ENCODE measurements around the gene PPY. TPM values are rescaled to one million over a fixed set of nuclear protein-coding genes. Genes with fewer than 3 reads are reported as not detected.
"Not testable (repeated sequence)": the region's sequence is repeated elsewhere in the genome, so short reads cannot be mapped to it uniquely, and the experiment has no call there.

Gene PPY
- total RNA-seq, 1 donor from 2014 or later, result not detected

GRCh38 chr17:43898446-43898845 is 43.8 kb downstream of the PPY start:
- H3K4me3 Mint-ChIP-seq (ENCODE audit: unreplicated experiment), result no peak overlapping the region
- DNase-seq, result no peak
- no peak for TF ChIP-seq CTCF (IDR thresholded peaks at IDR 0.05; ENCODE audit: partially characterized antibody, unreplicated experiment)
- H3K27me3 Mint-ChIP-seq (ENCODE audit: unreplicated experiment), result peaks cover 1% of the 10 kb centered on the region
- H3K9me3 Mint-ChIP-seq (ENCODE audit: unreplicated experiment), result peaks cover 6% of the 10 kb centered on the region
- H3K4me1 Mint-ChIP-seq (ENCODE audit: low read depth, unreplicated experiment), result peaks cover 16% of the 10 kb centered on the region
- H3K36me3 Mint-ChIP-seq (ENCODE audit: unreplicated experiment), result no peaks in the 10 kb centered on the region
- no peak overlapping the region for H3K27ac Mint-ChIP-seq (ENCODE audit: unreplicated experiment)

GRCh38 chr17:43897831-43898230 is 44.4 kb downstream of the PPY start:
- Mint-ChIP-seq H3K27me3 (ENCODE audit: unreplicated experiment) (peaks cover 1% of the 10 kb centered on the region), H3K9me3 (ENCODE audit: unreplicated experiment) (peaks cover 6% of the 10 kb centered on the region), H3K4me3 (ENCODE audit: unreplicated experiment) (no peak overlapping the region), H3K27ac (ENCODE audit: unreplicated experiment) (no peak overlapping the region), H3K4me1 (ENCODE audit: low read depth, unreplicated experiment) (peaks cover 16% of the 10 kb centered on the region), H3K36me3 (ENCODE audit: unreplicated experiment) (no peaks in the 10 kb centered on the region)
- no peak for DNase-seq
- TF ChIP-seq CTCF (IDR thresholded peaks at IDR 0.05; ENCODE audit: partially characterized antibody, unreplicated experiment), result no peak

- H3K36me3 Mint-ChIP-seq (ENCODE audit: unreplicated experiment); H3K4me3 Mint-ChIP-seq (ENCODE audit: unreplicated experiment); H3K27ac Mint-ChIP-seq (ENCODE audit: unreplicated experiment); H3K4me1 Mint-ChIP-seq (ENCODE audit: low read depth, unreplicated experiment); DNase-seq; H3K9me3 Mint-ChIP-seq (ENCODE audit: unreplicated experiment); H3K27me3 Mint-ChIP-seq (ENCODE audit: unreplicated experiment): not testable (repeated sequence)
These were observed 47.8 kb downstream of the PPY start for GRCh38 chr17:43894494-43894893.

GRCh38 chr17:43892647-43892952 is 49.7 kb downstream of the PPY start:
- peaks cover 7% of the 10 kb centered on the region for H3K9me3 Mint-ChIP-seq (ENCODE audit: unreplicated experiment)
- DNase-seq, result no peak
- peaks cover 6% of the 10 kb centered on the region for H3K4me1 Mint-ChIP-seq (ENCODE audit: low read depth, unreplicated experiment)
- no peak overlapping the region for H3K27ac Mint-ChIP-seq (ENCODE audit: unreplicated experiment)
- H3K4me3 Mint-ChIP-seq (ENCODE audit: unreplicated experiment), result no peak overlapping the region
- no peak for TF ChIP-seq CTCF (IDR thresholded peaks at IDR 0.05; ENCODE audit: partially characterized antibody, unreplicated experiment)
- H3K27me3 Mint-ChIP-seq (ENCODE audit: unreplicated experiment), result peaks cover 2% of the 10 kb centered on the region
- no peaks in the 10 kb centered on the region for H3K36me3 Mint-ChIP-seq (ENCODE audit: unreplicated experiment)

GRCh38 chr17:43891851-43892646 is 50.2 kb downstream of the PPY start:
- no peak for TF ChIP-seq CTCF (IDR thresholded peaks at IDR 0.05; ENCODE audit: partially characterized antibody, unreplicated experiment)
- Mint-ChIP-seq H3K27me3 (ENCODE audit: unreplicated experiment) (peaks cover 2% of the 10 kb centered on the region), H3K36me3 (ENCODE audit: unreplicated experiment) (no peaks in the 10 kb centered on the region), H3K4me3 (ENCODE audit: unreplicated experiment) (no peak overlapping the region), H3K9me3 (ENCODE audit: unreplicated experiment) (peaks cover 7% of the 10 kb centered on the region), H3K27ac (ENCODE audit: unreplicated experiment) (no peak overlapping the region), H3K4me1 (ENCODE audit: low read depth, unreplicated experiment) (peaks cover 6% of the 10 kb centered on the region)
- DNase-seq, result no peak

Other genes starting within 250 kb of the PPY start
- not detected for gene SOST, start 183.7 kb downstream of the PPY start, total RNA-seq (ENCODE audit: unreplicated experiment)
- 54.6 TPM for gene DUSP3, start 163.5 kb downstream of the PPY start, total RNA-seq (ENCODE audit: unreplicated experiment)
- gene CFAP97D1, start 162.0 kb downstream of the PPY start, total RNA-seq (ENCODE audit: unreplicated experiment), result not detected
- 22.9 TPM for gene MPP3, start 109.3 kb downstream of the PPY start, total RNA-seq (ENCODE audit: unreplicated experiment)
- not detected for gene CD300LG, start 95.3 kb downstream of the PPY start, total RNA-seq (ENCODE audit: unreplicated experiment)
- gene MPP2, start 34.9 kb downstream of the PPY start, total RNA-seq (ENCODE audit: unreplicated experiment), result 51.6 TPM
- gene PYY, start 11.5 kb upstream of the PPY start, total RNA-seq (ENCODE audit: unreplicated experiment), result not detected
- gene NAGS, start 62.1 kb upstream of the PPY start, total RNA-seq (ENCODE audit: unreplicated experiment), result 0.49 TPM
- gene TMEM101, start 72.5 kb upstream of the PPY start, total RNA-seq (ENCODE audit: unreplicated experiment), result 22.6 TPM
- 57.9 TPM for gene LSM12, start 124.2 kb upstream of the PPY start, total RNA-seq (ENCODE audit: unreplicated experiment)
- gene G6PC3, start 128.3 kb upstream of the PPY start, total RNA-seq (ENCODE audit: unreplicated experiment), result 51.2 TPM
- 185 TPM for gene HDAC5, start 181.2 kb upstream of the PPY start, total RNA-seq (ENCODE audit: unreplicated experiment)
- 3.2 TPM for gene HROB, start 199.5 kb upstream of the PPY start, total RNA-seq (ENCODE audit: unreplicated experiment)
- not detected for gene ASB16, start 228.2 kb upstream of the PPY start, total RNA-seq (ENCODE audit: unreplicated experiment)
- 52.1 TPM for gene TMUB2, start 244.5 kb upstream of the PPY start, total RNA-seq (ENCODE audit: unreplicated experiment)